ENCODE results near the gene RPS18.
A peak's percentile ranks its signal among the peaks of the same experiment; 100 is the strongest.
"Not testable (repeated sequence)": the region's sequence is repeated elsewhere in the genome, so short reads cannot be mapped to it uniquely, and the experiment has no call there.

RPS18 gene

DNA sequence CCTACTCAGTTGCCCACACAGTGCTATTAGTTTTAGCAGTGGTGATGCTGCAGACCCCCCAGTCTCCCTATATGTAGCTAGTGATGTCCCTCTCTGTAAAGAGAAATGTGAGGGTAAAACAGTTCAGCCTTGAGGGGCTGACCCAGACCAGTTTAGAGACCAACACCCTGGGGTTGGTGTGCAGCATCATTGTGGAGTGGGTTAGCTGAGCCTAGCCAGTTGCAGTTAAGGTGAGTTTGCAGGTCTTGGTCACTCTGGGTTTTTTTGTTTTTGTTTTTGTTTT, 4.6 kb downstream of the RPS18 start:
- Histone ChIP-seq H3K9me3 (ENCODE audit: low read length) (no peaks in the 10 kb centered on the region), H3K4me1 (ENCODE audit: insufficient read depth, low read length) (peaks cover 44% of the 10 kb centered on the region), H2AFZ (ENCODE audit: low read depth, low read length) (no peak overlapping the region), H3K27me3 (ENCODE audit: insufficient read depth, low read length) (no peaks in the 10 kb centered on the region), H3K36me3 (ENCODE audit: insufficient read depth, low read length) (peaks cover 46% of the 10 kb centered on the region), H3K4me3 (ENCODE audit: low read length) (peak overlapping the region; percentile 40)

DNA sequence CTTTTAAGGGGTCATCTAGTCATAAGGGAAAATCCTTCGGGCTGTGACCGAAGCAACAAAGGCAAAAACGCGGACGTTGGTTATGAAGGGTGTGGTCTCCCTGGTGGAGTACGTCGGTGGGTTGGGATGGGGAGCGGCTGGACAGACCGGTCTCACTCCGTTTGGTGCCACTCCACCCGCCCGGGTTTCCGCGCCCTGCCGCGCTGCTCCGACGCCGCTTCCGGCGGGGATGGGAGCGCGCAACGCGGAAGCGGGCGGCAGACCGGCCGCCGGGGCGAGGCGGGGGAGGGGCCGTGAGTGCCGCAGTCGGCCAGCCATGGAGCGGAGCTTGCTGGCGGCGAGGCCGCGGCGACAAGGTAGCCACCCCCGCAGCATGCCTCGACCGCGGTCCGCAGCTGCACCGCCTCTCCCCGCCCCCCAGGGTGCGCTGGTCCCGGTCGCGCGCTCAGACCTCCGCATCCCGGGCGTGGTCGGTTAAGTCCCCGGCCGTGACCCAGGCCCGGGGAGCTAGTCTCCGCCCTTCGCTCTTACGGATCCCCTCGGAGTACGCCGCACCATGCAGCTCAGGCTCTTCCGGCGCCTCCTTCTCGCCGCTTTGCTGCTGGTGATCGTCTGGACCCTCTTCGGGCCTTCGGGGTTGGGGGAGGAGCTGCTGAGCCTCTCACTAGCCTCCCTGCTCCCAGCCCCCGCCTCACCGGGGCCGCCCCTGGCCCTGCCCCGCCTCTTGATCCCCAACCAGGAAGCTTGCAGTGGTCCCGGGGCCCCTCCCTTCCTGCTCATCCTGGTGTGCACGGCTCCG, 5.2 kb downstream of the RPS18 start, which contains the start of gene B3GALT4:
Gene B3GALT4 (plus strand): TSS at position 260 of the 799 bp plus-strand sequence. CDS start 297 bp downstream, at position 557.
- no peaks in the 10 kb centered on the region for H3K9me3 ChIP-seq (ENCODE audit: low read length)
- H3K4me1 ChIP-seq (ENCODE audit: insufficient read depth, low read length): peaks cover 44% of the 10 kb centered on the region
- no peak within 1 kb of the TSS for H2AFZ ChIP-seq (ENCODE audit: low read depth, low read length)
- H3K4me3 ChIP-seq (ENCODE audit: low read length): peak within 1 kb of the TSS; percentile 40
- no peaks in the 10 kb centered on the region for H3K27me3 ChIP-seq (ENCODE audit: insufficient read depth, low read length)
- H3K36me3 ChIP-seq (ENCODE audit: insufficient read depth, low read length): peaks cover 46% of the 10 kb centered on the region

DNA sequence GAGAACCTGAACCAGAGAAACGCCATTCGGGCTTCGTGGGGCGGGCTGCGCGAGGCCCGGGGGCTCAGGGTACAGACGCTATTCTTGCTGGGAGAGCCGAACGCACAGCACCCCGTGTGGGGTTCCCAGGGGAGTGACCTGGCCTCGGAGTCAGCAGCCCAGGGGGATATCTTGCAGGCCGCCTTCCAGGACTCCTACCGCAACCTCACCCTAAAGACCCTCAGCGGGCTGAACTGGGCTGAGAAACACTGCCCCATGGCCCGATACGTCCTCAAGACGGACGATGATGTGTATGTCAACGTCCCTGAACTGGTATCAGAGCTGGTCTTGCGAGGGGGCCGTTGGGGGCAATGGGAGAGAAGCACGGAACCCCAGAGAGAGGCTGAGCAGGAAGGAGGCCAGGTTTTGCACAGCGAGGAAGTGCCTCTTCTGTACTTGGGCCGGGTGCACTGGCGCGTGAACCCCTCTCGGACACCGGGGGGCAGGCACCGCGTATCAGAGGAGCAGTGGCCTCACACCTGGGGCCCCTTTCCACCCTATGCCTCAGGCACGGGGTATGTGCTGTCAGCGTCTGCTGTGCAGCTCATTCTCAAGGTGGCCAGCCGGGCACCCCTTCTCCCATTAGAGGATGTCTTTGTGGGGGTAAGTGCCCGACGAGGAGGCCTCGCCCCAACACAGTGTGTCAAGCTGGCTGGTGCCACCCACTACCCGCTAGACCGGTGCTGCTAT, 6.0 kb downstream of the RPS18 start:
- Histone ChIP-seq H3K4me1 (ENCODE audit: insufficient read depth, low read length) (peaks cover 40% of the 10 kb centered on the region), H3K4me3 (ENCODE audit: low read length) (no peak overlapping the region), H2AFZ (ENCODE audit: low read depth, low read length) (no peak overlapping the region), H3K36me3 (ENCODE audit: insufficient read depth, low read length) (peaks cover 43% of the 10 kb centered on the region), H3K9me3 (ENCODE audit: low read length) (no peaks in the 10 kb centered on the region), H3K27me3 (ENCODE audit: insufficient read depth, low read length) (no peaks in the 10 kb centered on the region)

DNA sequence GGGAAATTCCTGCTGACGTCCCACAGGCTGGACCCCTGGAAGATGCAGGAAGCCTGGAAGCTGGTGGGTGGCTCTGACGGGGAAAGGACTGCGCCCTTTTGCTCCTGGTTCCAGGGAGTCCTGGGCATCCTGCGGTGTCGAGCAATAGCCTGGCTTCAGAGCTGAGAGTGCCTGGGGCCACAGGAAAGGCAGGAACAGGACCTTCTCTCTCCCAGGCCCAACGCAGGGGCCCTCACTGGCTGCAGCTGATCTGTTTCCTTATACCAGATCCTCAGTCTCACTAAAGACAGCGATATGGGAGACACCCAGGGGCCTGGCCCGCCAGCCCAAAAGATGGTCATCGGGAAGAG, 6.5 kb downstream of the RPS18 start:
- Histone ChIP-seq H3K4me1 (ENCODE audit: insufficient read depth, low read length) (peaks cover 34% of the 10 kb centered on the region), H3K36me3 (ENCODE audit: insufficient read depth, low read length) (peaks cover 38% of the 10 kb centered on the region), H3K9me3 (ENCODE audit: low read length) (no peaks in the 10 kb centered on the region), H3K4me3 (ENCODE audit: low read length) (no peak overlapping the region), H3K27me3 (ENCODE audit: insufficient read depth, low read length) (no peaks in the 10 kb centered on the region), H2AFZ (ENCODE audit: low read depth, low read length) (no peak overlapping the region)

DNA sequence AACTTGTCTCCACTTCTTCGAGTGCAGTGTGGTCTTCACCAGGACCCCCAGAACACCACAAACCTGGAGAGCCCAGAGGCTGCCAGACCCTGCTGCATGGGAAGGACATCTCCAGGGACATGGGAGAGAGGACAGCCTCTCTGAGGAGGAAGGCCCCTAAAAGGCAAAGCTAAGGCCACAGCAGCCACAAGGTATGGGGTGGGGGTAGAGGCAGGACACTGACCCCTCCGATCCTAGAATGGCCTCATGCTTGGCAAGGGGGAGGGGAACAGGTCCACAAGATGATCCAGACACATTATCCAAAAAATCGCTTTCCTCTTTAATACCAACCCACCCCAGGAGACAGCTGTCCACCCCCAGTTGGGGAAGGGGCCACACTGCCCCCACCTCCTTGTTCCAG, 6.9 kb downstream of the RPS18 start:
- no peaks in the 10 kb centered on the region for H3K9me3 ChIP-seq (ENCODE audit: low read length)
- H3K4me1 ChIP-seq (ENCODE audit: insufficient read depth, low read length): peaks cover 31% of the 10 kb centered on the region
- H3K4me3 ChIP-seq (ENCODE audit: low read length): no peak overlapping the region
- no peak overlapping the region for H2AFZ ChIP-seq (ENCODE audit: low read depth, low read length)
- peaks cover 34% of the 10 kb centered on the region for H3K36me3 ChIP-seq (ENCODE audit: insufficient read depth, low read length)
- no peaks in the 10 kb centered on the region for H3K27me3 ChIP-seq (ENCODE audit: insufficient read depth, low read length)

DNA sequence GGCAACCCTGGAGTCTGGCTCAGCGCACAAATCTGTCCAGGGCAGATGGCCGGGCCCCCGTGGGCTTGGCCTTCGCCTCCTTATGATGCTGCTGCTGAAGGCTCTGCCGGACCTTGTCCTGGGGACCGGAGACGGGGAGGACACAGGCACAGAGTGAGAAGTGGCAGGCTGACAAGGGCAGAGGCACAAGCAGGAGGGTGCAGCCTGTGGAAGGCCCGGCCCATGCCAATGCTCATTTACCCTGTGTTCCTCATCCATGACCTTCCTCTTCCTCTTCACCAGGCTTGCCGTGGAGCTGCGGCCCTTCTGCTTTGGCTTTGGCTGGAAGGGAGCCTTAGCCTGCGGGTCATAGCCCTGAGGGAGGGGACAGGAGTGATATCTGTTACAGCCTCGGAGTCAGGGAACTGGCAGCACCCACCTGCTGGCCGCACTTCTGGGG, 7.4 kb downstream of the RPS18 start:
- no peaks in the 10 kb centered on the region for H3K9me3 ChIP-seq (ENCODE audit: low read length)
- H3K4me3 ChIP-seq (ENCODE audit: low read length): no peak overlapping the region
- peaks cover 32% of the 10 kb centered on the region for H3K36me3 ChIP-seq (ENCODE audit: insufficient read depth, low read length)
- H3K4me1 ChIP-seq (ENCODE audit: insufficient read depth, low read length): peaks cover 26% of the 10 kb centered on the region
- no peaks in the 10 kb centered on the region for H3K27me3 ChIP-seq (ENCODE audit: insufficient read depth, low read length)
- H2AFZ ChIP-seq (ENCODE audit: low read depth, low read length): no peak overlapping the region

DNA sequence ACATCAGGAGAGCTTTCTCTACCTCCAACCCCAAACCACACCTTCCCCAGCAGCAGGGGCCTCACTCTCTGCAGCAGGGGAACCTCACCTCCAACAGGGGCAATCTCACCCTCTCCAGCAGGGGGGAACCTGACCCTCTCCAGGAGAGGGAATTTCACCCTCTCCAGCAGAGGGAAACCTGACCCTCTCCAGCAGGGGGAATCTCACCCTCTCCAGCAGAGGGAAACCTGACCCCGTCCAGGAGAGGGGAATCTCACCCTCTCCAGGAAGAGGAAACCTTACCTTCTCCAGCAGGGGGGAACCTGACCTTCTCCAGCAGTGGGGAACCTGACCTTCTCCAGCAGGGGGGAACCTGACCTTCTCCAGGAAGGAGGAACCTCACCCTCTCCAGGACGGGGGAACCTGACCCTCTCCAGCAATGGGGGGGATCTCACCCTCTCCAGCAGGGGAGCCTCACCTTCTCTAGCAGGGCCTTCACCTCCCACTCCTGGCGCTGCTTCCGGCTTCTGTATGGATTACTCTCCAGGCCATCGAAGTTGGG, 8.2 kb downstream of the RPS18 start:
- no peaks in the 10 kb centered on the region for H3K9me3 ChIP-seq (ENCODE audit: low read length)
- H3K4me1 ChIP-seq (ENCODE audit: insufficient read depth, low read length): peaks cover 19% of the 10 kb centered on the region
- peaks cover 25% of the 10 kb centered on the region for H3K36me3 ChIP-seq (ENCODE audit: insufficient read depth, low read length)
- H3K27me3 ChIP-seq (ENCODE audit: insufficient read depth, low read length): no peaks in the 10 kb centered on the region
- no peak overlapping the region for H2AFZ ChIP-seq (ENCODE audit: low read depth, low read length)
- no peak overlapping the region for H3K4me3 ChIP-seq (ENCODE audit: low read length)

DNA sequence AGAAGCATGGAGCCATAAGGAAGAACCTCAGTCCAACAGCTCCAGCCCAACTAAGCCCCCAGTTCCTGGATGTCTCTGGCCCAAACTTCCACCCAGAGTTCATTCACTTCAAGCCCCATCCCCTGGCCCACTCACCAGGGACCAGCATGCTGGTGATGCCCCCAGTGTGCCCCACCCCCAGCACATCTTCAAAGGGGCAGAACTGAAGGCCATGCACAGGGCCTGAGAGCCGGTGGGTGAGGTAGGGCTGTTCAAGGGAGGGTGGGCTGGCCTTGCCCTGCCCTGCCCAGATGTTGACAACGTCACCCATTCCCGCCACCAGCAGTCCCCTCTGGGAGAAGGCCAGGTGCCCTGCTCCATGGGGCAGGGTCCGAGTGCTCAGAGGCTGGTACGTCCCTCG, 8.7 kb downstream of the RPS18 start:
- Histone ChIP-seq H2AFZ (ENCODE audit: low read depth, low read length) (no peak overlapping the region), H3K27me3 (ENCODE audit: insufficient read depth, low read length) (no peaks in the 10 kb centered on the region), H3K36me3 (ENCODE audit: insufficient read depth, low read length) (peaks cover 20% of the 10 kb centered on the region), H3K4me1 (ENCODE audit: insufficient read depth, low read length) (peaks cover 14% of the 10 kb centered on the region), H3K9me3 (ENCODE audit: low read length) (no peaks in the 10 kb centered on the region), H3K4me3 (ENCODE audit: low read length) (no peak overlapping the region)

DNA sequence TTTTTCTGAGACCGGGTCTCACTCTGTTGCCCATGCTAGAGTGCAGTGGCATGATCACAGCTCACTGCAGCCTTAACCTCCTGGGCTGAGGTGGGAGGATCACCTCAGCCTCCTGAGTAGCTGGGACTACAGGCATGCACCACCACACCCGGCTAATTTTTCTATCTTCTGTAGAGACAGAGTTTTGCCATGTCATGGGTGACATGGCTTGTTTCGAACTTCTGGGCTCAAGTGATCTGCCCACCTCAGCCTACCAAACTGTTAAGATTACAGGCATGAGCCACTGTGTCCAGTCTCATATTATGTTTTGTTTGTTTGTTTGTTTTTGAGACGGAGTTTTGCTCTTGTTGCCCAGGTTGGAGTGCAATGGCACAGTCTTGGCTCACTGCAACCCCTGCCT, 13.3 kb downstream of the RPS18 start:
- not testable (repeated sequence) for H3K27me3 ChIP-seq (ENCODE audit: insufficient read depth, low read length); H2AFZ ChIP-seq (ENCODE audit: low read depth, low read length); H3K4me3 ChIP-seq (ENCODE audit: low read length); H3K9me3 ChIP-seq (ENCODE audit: low read length)
- Histone ChIP-seq H3K4me1 (ENCODE audit: insufficient read depth, low read length) (peaks cover 14% of the 10 kb centered on the region), H3K36me3 (ENCODE audit: insufficient read depth, low read length) (peaks cover 24% of the 10 kb centered on the region)

DNA sequence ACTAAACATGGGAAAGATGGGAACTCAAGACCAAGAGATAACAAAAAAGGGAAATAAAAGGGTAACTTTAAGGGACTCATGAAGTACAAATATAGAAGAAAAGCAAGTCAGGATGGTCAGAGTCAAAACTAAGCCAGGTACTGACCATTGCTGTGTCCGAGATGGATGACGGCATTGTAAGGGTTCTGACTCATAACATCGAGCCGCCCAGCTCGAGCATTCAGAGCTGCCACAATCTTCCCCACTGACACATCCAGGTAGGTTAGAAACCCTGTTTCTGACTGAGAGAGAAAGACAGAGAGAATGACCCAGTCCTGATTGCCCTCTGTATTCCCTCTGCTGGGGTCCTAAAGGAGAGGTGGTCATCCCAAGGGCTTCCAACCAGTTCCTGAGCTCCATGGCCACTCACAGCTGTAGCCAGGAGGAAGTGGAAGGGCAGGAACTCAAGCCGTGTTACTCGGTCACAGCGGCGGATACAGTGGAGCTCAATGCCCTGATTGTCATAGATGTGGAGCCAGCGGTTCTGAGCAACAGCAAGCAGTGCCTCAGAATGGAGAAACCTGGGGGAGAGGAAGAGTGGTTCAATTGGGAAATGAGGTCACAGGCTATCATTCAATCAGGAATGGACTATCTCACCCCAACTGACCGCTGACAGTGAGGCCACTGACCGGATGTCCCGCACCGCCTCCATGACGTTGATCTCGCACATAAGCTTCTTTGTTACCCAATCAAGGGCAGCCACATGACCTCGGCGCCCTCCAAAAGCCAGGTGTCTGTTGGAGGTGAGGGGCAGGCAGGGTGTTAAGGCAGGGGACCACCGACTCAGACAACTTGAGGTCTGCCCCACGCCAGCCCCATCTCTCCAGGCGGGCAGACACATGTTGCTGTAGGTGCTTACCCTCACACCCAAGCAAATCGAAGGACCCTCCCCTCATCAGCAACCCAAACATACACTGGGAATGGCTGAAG, 15.4 kb downstream of the RPS18 start:
- no peaks in the 10 kb centered on the region for H3K27me3 ChIP-seq (ENCODE audit: insufficient read depth, low read length)
- H3K4me3 ChIP-seq (ENCODE audit: low read length): no peak overlapping the region
- H3K4me1 ChIP-seq (ENCODE audit: insufficient read depth, low read length): peaks cover 20% of the 10 kb centered on the region
- no peaks in the 10 kb centered on the region for H3K9me3 ChIP-seq (ENCODE audit: low read length)
- peaks cover 29% of the 10 kb centered on the region for H3K36me3 ChIP-seq (ENCODE audit: insufficient read depth, low read length)
- H2AFZ ChIP-seq (ENCODE audit: low read depth, low read length): no peak overlapping the region

DNA sequence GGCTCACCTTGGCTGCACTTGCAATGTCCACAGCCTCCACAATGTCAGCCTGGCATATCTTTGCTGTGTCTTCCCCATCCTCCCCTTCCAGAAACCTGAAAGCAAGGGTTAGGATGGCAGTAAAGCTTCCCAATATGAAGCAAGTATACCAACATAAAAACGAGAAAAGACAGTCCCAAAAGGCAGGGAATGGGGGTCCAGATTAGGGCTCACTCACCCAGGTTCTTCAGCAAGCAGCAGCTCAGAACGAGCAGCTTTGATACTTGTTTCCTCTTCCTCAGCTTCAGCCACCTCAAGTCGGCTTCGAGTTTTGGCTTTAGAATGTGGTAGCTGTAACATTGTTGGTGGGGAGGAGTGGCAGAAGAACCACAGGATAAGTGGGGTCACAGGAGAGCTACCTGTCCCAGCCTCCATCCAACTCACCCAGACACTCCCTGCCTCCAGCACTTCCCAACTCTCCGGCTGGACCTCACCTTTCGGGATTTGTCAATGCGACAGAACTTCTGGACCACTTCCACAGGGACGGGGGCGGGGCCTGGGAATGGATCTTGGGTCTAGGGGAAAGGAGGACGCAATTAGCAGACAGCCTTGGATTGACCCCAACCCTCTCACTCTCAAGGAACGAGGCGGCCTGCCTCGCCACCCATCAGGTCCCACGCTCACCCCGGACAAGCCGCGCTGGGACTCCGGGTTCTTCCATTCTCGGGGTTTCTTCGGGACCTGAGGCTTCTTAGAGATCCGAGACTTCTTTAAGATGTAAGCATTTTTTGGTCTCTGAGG, 16.5 kb downstream of the RPS18 start:
- Histone ChIP-seq H2AFZ (ENCODE audit: low read depth, low read length) (peak overlapping the region; percentile 89), H3K9me3 (ENCODE audit: low read length) (no peaks in the 10 kb centered on the region), H3K4me3 (ENCODE audit: low read length) (peak overlapping the region; percentile 96), H3K27me3 (ENCODE audit: insufficient read depth, low read length) (no peaks in the 10 kb centered on the region), H3K36me3 (ENCODE audit: insufficient read depth, low read length) (peaks cover 36% of the 10 kb centered on the region), H3K4me1 (ENCODE audit: insufficient read depth, low read length) (peaks cover 20% of the 10 kb centered on the region)
